GM13976 (cell line): ENCODE measurements around the gene ACSS2.

Experiments
- DNase-seq: peaks from one replicate; pipeline ENCODE4 v3.0.0; 2012; ENCODE audit warnings: low spot score
- in situ Hi-C: fragments of 300-500 bp; cut with MboI; formaldehyde crosslinking; loops from one replicate; pipeline ENCODE4 v1.12.0; 2022; ENCODE audit warnings: low sequenced_read_pairs, mixed read lengths, inconsistent platforms; ENCODE audit not compliant: unreplicated experiment
- TF ChIP-seq, protein P1 (sequence below): IDR thresholded peaks from 2 replicates; pipeline ENCODE4 v1.5.1; 2012; ENCODE audit warnings: borderline replicate concordance, mild to moderate bottlenecking; ENCODE audit not compliant: insufficient read depth; ENCODE audit errors: extremely low read depth, missing control alignments, control extremely low read depth

ACSS2 gene

DNA sequence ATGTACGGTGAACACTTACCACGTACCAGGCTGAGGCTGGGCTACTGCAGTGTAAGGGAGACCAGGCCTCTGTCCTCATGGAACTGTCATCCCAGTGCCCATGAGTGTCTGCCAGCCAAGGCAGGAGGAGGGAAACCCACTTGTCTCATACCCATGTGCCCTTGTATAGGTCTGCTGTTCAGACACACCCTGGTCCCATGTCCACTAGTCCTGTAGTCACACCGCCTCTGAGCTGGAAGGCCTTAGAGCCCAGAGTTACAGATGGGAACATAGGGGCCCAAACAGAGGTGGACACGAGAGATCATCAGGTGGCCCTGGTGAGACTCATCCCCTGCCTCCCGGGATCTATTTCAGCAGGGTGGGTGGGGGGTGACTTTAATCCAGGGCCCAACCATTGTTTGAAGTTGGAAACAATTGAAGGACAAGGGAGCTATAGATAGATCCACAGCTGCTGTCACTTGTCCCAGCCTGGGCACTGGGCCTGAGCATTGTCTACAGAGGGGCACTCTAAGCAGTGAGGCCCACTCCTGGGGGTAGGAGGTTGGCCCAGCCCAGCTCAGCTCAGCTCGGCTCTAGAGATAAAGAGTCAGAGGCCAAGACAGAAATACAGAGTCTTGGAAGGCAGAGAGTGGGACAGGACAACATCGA, 93.9 kb downstream of the ACSS2 start:
- in situ Hi-C loops = no loop called here
- DNase-seq = no peak
- TF ChIP-seq, protein P1, sequence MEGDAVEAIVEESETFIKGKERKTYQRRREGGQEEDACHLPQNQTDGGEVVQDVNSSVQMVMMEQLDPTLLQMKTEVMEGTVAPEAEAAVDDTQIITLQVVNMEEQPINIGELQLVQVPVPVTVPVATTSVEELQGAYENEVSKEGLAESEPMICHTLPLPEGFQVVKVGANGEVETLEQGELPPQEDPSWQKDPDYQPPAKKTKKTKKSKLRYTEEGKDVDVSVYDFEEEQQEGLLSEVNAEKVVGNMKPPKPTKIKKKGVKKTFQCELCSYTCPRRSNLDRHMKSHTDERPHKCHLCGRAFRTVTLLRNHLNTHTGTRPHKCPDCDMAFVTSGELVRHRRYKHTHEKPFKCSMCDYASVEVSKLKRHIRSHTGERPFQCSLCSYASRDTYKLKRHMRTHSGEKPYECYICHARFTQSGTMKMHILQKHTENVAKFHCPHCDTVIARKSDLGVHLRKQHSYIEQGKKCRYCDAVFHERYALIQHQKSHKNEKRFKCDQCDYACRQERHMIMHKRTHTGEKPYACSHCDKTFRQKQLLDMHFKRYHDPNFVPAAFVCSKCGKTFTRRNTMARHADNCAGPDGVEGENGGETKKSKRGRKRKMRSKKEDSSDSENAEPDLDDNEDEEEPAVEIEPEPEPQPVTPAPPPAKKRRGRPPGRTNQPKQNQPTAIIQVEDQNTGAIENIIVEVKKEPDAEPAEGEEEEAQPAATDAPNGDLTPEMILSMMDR = no peak

DNA sequence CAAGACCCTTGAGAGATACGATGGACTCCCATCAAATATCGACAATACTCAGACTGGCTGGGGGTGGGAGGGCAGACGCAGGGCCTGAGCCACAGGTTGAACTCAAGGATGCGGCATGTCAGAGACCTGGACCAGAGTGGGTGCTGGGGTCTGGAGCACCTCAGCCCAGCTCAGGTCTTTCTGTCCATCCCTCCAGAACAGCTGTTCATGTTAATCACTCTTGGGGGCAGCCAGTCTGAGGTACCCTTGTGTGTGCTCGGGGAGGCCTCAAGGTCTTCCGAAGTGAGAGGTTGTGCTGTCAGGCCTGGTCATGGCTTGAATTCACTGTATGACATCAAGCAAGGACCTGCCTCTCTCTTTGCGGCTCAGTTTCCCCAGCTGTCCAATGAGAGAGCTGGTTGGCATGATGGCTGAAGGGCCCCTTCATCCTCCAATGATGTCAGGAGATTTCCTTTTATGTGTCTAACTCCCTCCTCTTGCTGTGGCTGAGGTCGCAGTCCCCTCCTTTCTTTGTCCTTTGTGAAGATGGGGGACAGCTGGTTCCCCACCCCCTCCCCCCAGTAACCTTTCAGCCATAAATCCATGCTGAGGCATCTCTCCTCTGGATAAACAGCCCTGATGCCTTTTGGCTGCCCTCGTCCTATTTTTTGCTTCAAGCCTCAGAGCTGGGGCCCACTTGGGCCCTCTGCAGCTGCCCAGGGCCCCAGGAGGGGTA, 94.6 kb downstream of the ACSS2 start:
- TF ChIP-seq, protein P1 = no peak
- DNase-seq = no peak
- in situ Hi-C loops = no loop called here

DNA sequence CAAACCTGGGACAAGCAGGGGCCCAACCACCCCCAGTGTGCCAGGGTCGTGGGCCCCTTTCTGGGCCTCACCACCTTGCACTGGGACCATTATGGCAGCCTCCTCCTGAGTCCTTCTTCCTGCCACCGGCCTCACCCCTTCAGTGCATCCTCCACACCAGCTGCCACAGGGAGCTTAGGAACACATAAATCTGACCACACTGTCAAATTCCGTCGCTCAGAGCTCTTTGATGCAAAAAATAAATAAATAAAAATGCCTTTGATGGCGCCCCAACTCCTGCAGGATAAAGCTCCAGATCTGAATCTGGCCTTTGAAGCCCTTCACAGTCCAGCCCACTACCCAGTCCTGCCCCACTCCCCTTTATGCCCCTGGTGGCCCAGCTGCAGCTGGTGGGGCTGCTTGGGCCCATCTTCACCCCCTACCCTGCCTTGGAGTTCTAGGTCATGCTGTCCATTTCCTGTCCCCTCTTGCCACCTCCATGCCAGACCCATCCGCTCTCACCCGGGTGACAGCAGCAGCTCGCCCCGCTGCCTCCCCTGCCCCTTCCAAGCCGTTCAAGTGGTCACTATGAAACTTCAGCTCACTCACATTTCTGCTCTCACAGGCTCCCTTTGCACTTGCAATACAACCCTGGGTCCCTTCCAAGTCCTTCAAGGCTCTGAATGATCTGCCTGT, 95.3 kb downstream of the ACSS2 start:
- TF ChIP-seq, protein P1 = no peak
- in situ Hi-C loops = no loop called here
- no peak for DNase-seq

DNA sequence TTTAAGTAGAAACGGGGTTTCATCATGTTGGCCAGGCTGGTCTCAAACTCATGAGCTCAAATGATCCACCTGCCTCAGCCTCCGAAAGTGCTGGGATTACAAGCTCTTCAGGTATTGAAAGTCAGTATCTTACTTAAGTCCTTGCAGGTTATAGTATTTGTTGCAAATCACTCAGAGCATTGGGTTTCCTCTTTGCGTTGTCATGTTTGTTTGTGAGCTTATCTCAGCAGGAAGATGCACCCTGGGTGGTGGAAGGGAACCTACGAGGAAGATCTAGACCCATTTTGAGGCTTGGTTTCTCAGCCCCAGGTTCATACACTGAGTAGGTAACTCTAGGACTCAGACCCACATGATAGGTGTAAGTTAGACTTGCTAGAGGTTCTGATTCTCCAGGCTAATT, 97.8 kb downstream of the ACSS2 start:
- in situ Hi-C loops = no loop called here
- TF ChIP-seq, protein P1 = no peak

DNA sequence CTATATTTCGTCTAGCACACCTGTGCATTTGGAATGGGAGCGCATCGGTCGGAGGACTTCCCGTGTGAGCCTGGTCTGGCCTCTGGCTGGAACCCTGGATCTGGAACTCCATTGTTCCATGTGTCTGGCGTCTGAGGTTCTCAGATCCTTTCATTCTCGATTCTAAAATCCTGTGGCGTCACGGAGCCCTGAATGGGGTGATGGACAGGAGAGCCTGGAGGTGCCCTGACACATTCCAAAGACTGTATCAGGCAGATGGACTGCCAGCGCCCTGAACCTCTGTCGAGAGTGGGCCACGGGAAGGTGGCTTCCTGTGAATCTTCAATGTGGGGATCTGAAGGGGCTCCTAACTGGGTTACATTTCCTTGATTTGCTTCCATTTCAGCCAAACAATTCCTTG, 99.9 kb downstream of the ACSS2 start:
- DNase-seq = no peak
- TF ChIP-seq, protein P1 = no peak
- in situ Hi-C loops = no loop called here

More for the DNA sequence above, 97.8 kb downstream of the ACSS2 start:
- no peak for DNase-seq
